Astrocyte of the cerebellum (primary cell): ENCODE data around the gene AEBP2.
"Not testable (repeated sequence)": the region's sequence is repeated elsewhere in the genome, so short reads cannot be mapped to it uniquely, and the experiment has no call there.

ENCODE experiments used
- DNase-seq: peaks from one replicate; pipeline ENCODE4 v3.0.0-alpha.2; 2011; ENCODE audit warnings: low read depth
- H3K4me3 ChIP-seq: 2 replicates; pipeline ENCODE4 v1.5.1; 2011; ENCODE audit warnings: mild to moderate bottlenecking, low read depth, low read length, moderate library complexity
- in situ Hi-C: cut with HindIII; loops from 2 replicates; pipeline ENCODE4 v1.10.0; 2017; ENCODE audit warnings: low sequenced_read_pairs
- TF ChIP-seq, protein P1 (sequence below): IDR thresholded peaks from 2 replicates; pipeline ENCODE4 v1.5.1; 2012; ENCODE audit warnings: low read length, low read depth, moderate library complexity, mild to moderate bottlenecking; ENCODE audit errors: missing control alignments

AEBP2 gene, protein sequence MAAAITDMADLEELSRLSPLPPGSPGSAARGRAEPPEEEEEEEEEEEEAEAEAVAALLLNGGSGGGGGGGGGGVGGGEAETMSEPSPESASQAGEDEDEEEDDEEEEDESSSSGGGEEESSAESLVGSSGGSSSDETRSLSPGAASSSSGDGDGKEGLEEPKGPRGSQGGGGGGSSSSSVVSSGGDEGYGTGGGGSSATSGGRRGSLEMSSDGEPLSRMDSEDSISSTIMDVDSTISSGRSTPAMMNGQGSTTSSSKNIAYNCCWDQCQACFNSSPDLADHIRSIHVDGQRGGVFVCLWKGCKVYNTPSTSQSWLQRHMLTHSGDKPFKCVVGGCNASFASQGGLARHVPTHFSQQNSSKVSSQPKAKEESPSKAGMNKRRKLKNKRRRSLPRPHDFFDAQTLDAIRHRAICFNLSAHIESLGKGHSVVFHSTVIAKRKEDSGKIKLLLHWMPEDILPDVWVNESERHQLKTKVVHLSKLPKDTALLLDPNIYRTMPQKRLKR

DNA sequence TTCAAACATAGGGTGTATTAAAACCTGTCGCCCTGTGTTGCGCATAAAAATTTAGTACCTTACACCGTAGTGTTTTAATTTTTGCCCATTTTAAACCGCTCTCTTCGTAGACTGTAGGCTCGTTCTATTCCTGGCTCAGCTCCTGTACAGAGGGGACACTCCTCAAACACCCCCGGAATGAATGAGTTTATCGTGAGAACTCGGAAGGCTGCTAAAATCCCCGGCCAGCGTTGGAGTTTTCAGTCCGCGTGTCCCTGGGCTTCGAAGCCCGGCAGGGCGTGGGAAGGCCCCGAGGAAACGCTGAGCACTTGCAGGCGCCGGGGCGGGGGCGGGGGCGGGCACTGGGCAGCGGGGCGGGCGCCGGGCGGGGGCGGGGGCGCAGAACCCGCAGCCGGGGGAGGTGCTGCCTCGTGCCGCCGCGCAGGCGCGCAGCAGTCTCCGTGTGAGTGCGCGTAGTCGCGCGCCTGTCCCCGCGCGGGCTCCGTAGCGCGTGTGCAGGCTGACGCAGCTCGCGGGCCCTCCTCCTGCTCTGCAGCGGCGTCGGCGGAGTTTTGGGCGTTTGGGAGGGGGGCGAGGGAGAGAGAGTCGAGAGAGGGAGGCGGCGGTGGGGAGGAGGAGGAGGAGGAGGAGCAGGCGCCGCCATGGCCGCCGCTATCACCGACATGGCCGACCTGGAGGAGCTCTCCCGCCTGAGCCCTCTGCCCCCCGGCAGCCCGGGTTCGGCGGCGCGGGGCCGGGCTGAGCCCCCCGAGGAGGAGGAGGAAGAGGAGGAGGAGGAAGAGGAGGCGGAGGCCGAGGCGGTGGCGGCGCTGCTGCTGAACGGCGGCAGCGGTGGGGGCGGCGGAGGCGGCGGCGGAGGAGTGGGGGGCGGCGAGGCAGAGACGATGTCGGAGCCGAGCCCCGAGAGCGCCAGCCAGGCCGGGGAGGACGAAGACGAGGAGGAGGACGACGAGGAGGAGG, at the start of gene AEBP2:
TSS of gene AEBP2 (plus strand) at position 434 of the 960 bp plus-strand sequence. CDS start at position 642, 208 bp downstream.
- H3K4me3 ChIP-seq, result peak within 1 kb of the TSS; percentile 81
- in situ Hi-C loops, result no loop called here

DNA sequence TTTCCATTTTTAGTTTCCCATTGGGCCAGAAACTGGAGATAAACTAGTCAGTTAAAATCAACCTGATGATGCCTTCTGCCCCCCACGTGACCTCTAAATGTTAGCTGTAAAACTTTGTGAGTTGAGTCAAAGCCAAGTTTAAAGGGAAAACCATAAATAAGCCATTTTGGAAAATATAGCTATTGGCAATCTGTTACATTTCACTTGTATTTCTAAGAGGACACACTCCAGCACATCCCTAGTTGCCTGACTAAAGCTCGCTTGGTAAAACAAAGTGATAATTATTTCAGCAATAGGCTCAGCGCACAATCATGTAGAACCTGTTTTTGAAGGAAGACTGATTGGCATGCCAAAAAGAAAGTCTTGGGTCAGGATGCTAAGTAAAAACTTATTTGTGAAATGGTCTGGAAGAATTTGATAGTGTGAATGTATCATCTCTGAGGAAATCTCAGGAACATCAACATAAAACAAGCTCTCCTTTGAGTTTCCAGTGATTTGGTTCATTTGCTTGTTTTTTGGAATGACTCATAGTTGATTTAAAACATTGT, 49.2 kb upstream of the AEBP2 start:
- H3K4me3 ChIP-seq, result no peak overlapping the region
- in situ Hi-C loops, result no loop called here
- DNase-seq, result no peak
- TF ChIP-seq, protein P1, sequence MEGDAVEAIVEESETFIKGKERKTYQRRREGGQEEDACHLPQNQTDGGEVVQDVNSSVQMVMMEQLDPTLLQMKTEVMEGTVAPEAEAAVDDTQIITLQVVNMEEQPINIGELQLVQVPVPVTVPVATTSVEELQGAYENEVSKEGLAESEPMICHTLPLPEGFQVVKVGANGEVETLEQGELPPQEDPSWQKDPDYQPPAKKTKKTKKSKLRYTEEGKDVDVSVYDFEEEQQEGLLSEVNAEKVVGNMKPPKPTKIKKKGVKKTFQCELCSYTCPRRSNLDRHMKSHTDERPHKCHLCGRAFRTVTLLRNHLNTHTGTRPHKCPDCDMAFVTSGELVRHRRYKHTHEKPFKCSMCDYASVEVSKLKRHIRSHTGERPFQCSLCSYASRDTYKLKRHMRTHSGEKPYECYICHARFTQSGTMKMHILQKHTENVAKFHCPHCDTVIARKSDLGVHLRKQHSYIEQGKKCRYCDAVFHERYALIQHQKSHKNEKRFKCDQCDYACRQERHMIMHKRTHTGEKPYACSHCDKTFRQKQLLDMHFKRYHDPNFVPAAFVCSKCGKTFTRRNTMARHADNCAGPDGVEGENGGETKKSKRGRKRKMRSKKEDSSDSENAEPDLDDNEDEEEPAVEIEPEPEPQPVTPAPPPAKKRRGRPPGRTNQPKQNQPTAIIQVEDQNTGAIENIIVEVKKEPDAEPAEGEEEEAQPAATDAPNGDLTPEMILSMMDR, result no peak

More for the DNA sequence above, at the start of gene AEBP2:
- TF ChIP-seq, protein P1, result no peak
- DNase-seq, result peak; percentile 84

DNA sequence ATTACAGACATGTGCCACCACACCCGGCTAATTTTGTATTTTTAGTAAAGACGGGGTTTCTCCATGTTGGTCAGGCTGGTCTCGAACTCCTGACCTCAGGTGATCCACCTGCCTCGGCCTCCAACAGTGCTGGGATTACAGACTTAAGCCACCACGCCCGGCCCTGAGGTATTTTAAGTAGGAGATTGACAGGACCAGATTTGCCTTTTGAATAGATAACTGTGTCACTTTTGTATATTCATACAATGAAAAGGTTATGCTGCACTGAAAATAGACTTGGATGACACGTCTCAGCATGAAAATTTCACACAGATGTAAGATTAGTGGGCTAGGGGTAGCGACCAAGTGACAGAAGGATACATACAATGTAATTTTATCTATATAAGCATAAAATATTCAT, 46.6 kb upstream of the AEBP2 start:
- in situ Hi-C loops, H3K4me3 ChIP-seq, DNase-seq: not testable (repeated sequence)

GRCh38 chr12:19394385-19394784, 44.9 kb upstream of the AEBP2 start:
- H3K4me3 ChIP-seq, result no peak overlapping the region
- TF ChIP-seq, protein P1, result no peak
- in situ Hi-C loops, result no loop called here
- no peak for DNase-seq

GRCh38 chr12:19397534-19397933, 41.8 kb upstream of the AEBP2 start:
- no peak for DNase-seq
- no peak overlapping the region for H3K4me3 ChIP-seq
- in situ Hi-C loops, result no loop called here
- TF ChIP-seq, protein P1, result no peak

GRCh38 chr12:19398376-19399363, 40.6 kb upstream of the AEBP2 start:
- in situ Hi-C loops, result no loop called here
- TF ChIP-seq, protein P1, result no peak
- no peak for DNase-seq
- H3K4me3 ChIP-seq, result no peak overlapping the region

DNA sequence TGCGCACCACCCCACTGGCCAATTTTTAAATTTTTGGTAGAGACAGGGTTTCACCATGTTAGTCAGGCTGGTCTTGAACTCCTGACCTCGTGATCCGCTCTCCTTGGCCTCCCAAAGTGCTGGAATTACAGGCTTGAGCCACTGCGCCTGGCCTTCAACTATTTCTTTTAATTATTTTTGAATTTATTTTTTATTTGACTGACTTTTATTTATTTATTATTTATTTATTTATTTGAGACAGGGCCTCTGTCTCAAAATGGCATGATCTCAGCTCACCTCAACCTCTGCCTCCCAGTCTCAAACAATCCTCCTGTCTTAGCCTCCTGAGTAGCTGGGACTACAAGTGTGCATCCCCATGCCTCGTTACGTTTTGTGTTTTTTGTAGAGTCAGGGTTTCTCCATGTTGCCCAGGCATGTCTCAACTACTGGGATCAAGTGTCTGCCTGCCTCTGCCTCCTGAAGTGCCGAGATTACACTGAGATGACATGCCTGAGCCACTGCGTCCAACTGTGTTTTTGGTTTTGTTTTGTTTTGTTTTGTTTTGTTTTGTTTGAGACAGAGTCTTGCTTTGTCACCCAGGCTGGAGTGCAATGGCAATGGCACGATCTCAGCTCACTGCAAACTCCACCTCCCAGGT, 38.5 kb upstream of the AEBP2 start:
- DNase-seq, in situ Hi-C loops, H3K4me3 ChIP-seq: not testable (repeated sequence)
